HG03520 (cell line): Measurements from ENCODE around the gene GLG1.
"Not testable (repeated sequence)": the region's sequence is repeated elsewhere in the genome, so short reads cannot be mapped to it uniquely, and the experiment has no call there.

Experiments used
- ATAC-seq: cut with Tn5 transposase; IDR thresholded peaks from one replicate; pipeline ENCODE4 v1.9.1; 2021; ENCODE audit warnings: mild to moderate bottlenecking, moderate library complexity; ENCODE audit not compliant: unreplicated experiment

GLG1 gene

GRCh38 chr16:74542911-74543578 is 63.9 kb downstream of the GLG1 start:
- not testable (repeated sequence) for ATAC-seq

DNA sequence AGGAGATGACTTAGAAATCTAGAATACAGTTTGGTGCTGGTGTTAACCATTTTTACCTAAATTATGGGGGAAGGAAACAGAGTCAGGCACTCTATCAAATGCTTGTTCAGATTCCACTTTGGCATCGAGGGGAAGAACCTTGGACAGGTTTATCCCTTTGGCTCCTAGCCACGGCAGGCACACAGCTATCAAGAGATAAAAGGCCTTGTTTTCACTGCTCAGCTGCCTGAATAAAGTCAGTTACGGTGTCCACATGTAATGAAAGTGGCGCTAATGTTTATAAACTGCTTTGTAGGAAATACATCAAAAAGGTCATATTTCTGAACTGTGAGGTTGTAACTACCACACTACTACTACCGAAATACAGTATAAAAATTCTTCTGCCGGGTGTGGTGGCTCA is 66.3 kb downstream of the GLG1 start:
- ATAC-seq = not testable (repeated sequence)

GRCh38 chr16:74538801-74539200 is 68.1 kb downstream of the GLG1 start:
- not testable (repeated sequence) for ATAC-seq

GRCh38 chr16:74537746-74538145 is 69.2 kb downstream of the GLG1 start:
- not testable (repeated sequence) for ATAC-seq

GRCh38 chr16:74534650-74535049 is 72.3 kb downstream of the GLG1 start:
- not testable (repeated sequence) for ATAC-seq

DNA sequence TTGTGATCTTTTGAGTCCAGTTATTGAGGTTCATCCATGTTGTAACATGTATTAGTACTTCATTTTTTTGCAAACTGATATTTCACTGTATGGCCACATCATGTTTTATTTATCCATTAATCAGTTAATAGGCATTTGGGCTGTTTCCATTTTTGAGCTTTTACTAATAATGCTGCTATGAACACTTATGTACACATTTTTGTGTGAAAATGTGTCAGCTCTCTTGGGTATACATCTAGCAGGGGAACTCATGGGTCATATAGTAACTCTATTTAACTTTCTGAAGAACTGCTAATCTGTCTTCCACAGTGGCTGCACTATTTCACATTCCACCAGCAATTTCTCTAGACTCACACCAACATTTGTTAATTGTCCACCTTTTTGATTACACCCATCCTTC is 82.0 kb downstream of the GLG1 start:
- no peak for ATAC-seq

- no peak for ATAC-seq
Observed at GRCh38 chr16:74524117-74524516, 82.8 kb downstream of the GLG1 start.

GRCh38 chr16:74523706-74524105 is 83.2 kb downstream of the GLG1 start:
- ATAC-seq = not testable (repeated sequence)

- no peak for ATAC-seq
Observed at GRCh38 chr16:74522160-74522559, 84.8 kb downstream of the GLG1 start.

DNA sequence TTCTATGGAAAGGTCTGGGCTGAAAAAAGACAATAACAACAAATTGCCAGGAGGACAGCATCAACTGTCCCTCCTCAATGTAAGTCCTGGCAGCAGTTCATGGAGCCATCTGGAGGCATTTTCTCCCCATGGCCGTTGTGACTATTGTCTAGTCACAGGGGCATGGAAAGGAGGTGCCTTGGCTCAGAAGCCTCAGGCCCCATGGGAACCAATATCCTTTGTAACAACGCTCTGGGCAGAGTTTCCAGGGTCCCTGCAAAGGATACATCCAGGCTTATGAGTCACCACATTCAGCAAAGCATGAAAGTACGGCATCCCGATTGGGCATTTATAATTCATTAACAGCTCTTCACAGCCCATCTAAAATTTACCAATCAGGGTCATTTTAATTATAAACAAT is 85.2 kb downstream of the GLG1 start:
- ATAC-seq = no peak

DNA sequence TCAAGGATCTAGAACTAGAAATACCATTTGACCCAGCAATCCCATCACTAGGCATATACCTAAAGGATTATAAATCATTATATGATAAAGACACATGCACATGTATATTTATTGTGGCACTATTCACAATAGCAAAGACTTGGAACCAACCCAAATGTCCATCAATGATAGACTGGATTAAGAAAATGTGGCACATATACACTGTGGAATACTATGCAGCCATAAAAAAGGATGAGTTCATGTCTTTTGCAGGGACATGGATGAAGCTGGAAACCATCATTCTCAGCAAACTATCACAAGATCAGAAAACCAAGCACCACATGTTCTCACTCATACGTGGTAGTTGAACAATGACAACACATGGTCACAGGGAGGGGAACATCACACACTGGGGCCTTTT is 88.0 kb downstream of the GLG1 start:
- ATAC-seq = not testable (repeated sequence)

DNA sequence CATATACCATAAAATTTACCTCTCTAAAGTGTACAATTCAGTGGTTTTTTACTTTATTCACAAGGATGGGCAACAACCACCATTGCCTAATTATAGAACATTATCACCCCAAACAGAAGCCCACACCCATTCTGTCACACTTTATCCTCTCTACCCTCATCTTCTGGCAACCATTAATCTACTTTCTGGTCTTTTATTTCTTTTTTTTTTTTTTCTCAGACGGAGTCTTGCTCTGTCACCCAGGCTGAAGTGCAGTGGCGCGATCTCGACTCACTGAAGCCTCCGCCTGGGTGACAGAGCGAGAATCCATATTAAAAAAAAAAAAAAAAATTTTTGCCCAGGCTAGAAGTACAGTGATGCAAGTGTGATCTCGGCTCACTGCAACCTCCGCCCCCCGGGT is 95.0 kb downstream of the GLG1 start:
- no peak for ATAC-seq

GRCh38 chr16:74505011-74505410 is 101.9 kb downstream of the GLG1 start:
- no peak for ATAC-seq

GRCh38 chr16:74503412-74503811 is 103.5 kb downstream of the GLG1 start:
- no peak for ATAC-seq

- ATAC-seq = no peak
Observed at GRCh38 chr16:74501484-74502478, 105.1 kb downstream of the GLG1 start.

DNA sequence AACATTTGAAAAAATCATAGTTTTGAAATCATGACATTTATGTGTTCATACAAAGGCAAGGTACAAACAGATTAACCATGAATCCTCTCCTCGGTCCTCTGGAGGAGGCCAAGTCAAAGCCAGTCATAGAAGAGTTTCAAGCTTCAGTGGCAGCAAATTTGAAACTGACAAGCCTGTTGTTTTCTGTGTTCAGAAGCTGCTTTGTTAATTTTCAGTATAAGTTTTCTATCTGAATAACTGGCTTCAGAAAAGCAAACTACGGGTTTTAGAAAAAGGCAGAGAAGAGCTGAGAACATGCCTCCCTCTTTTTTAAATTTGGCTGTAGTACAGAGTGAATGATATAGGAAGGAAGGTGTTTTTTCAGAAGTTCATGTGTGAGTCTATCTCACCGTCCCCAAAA is 106.0 kb downstream of the GLG1 start:
- ATAC-seq = no peak

- ATAC-seq = no peak
Observed at GRCh38 chr16:74499114-74499513, 107.8 kb downstream of the GLG1 start.

DNA sequence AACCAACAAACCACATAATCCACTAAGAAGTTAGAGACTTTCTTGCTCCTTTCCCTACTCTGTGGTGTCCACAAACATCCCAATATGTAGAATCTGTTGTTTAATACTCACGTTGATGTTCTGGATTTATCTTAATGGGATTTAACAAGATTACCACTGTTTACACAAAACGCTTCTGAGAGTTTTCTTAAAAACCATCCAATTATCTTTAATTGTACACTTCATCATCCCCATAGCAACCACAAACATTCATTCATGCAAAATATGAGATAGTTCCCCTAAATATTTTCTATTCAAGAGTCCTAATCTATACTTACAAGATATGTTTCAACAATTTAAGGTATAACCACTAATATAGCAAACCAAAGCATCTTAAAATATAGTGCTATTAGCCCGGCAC is 109.2 kb downstream of the GLG1 start:
- no peak for ATAC-seq

- ATAC-seq = no peak
Observed at GRCh38 chr16:74496054-74496453, 110.9 kb downstream of the GLG1 start.

DNA sequence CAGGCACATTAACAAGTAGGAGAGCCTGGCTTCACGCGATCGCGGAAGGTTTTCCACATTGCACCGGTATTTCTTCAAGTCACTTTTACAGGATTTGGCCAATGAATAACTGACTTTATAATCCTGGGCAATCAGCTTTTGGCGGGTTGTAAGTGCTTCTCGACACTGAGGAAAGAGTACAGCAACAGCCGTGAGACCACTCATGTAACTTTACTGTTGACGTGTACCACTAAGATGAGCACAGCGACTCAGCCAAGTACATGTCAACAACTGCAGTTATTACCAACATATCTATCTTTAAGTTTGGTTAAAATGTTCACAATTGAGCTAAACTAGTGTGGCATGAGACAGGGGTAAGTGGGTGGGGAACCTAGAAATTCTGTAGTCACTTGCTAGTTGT is 113.9 kb downstream of the GLG1 start:
- no peak for ATAC-seq

- no peak for ATAC-seq
Observed at GRCh38 chr16:74487634-74488495, 119.0 kb downstream of the GLG1 start.
